Measurements from ENCODE around the gene ATP8B2. TPM values are rescaled to one million over a fixed set of nuclear protein-coding genes. Genes with fewer than 3 reads are reported as not detected.

ATP8B2 gene
- total RNA-seq, 2 experiments from 2014 or later = 46.3 to 67.3 TPM

DNA sequence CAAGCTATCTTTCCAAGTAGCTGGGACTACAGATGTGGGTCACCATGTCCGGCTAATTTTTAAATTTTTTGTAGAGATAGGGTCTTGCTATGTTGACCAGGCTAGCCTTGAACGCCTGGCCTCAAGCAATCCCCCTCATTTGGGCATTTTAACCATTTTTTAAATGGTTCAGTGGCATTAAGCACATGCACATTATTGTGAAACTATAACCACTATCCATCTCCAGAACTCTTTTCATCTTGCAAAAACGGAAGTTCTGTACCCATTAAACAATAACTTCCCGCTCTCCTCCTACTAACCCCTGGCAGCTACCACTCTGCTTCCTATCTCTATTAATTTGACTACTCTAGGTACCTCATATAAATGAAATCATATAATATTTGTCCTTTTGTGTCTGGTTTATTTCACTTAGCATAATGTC, 75.1 kb downstream of the ATP8B2 start:
- Mint-ChIP-seq H3K9me3 (ENCODE audit: low read depth) (peaks cover 2% of the 10 kb centered on the region), H3K27ac (peak overlapping the region; percentile 14), H3K27me3 (peaks cover 22% of the 10 kb centered on the region), H3K36me3 (no peaks in the 10 kb centered on the region), H3K4me3 (no peak overlapping the region), H3K4me1 (peaks cover 33% of the 10 kb centered on the region)
- DNase-seq (no peak), ATAC-seq (no peak)
- CTCF ChIA-PET = interaction anchor here (1.5 kb wide), 1 partner anchor 79 kb away, joined by 3 read pairs; no protein-coding TSS in a partner anchor

Other genes with a start within 250 kb of the ATP8B2 start
- under 1 TPM in 1 of 2 experiments, not detected in 1; 0.09 TPM for gene NUP210L, start 170.5 kb upstream of the ATP8B2 start, total RNA-seq
- 100 to 1,000 TPM; 678 to 780 TPM for gene TPM3, start 133.4 kb upstream of the ATP8B2 start, total RNA-seq
- gene CFAP141, start 119.2 kb upstream of the ATP8B2 start, total RNA-seq = not detected
- 100 to 1,000 TPM; 162 to 201 TPM for gene UBAP2L, start 104.6 kb upstream of the ATP8B2 start, total RNA-seq
- 100 to 1,000 TPM; 104 to 123 TPM for gene HAX1, start 52.9 kb upstream of the ATP8B2 start, total RNA-seq
- not detected for gene AQP10, start 4.4 kb upstream of the ATP8B2 start, total RNA-seq
- under 1 TPM; 0.53 to 0.66 TPM for gene IL6R, start 79.8 kb downstream of the ATP8B2 start, total RNA-seq
- not detected for gene TDRD10, start 176.7 kb downstream of the ATP8B2 start, total RNA-seq
- not detected for gene SHE, start 176.9 kb downstream of the ATP8B2 start, total RNA-seq
- 100 to 1,000 TPM; 103 to 110 TPM for gene UBE2Q1, start 233.1 kb downstream of the ATP8B2 start, total RNA-seq
- not detected for gene CHRNB2, start 242.3 kb downstream of the ATP8B2 start, total RNA-seq